ENCODE data around the gene KMT2E.

- TF ChIP-seq, protein P1, sequence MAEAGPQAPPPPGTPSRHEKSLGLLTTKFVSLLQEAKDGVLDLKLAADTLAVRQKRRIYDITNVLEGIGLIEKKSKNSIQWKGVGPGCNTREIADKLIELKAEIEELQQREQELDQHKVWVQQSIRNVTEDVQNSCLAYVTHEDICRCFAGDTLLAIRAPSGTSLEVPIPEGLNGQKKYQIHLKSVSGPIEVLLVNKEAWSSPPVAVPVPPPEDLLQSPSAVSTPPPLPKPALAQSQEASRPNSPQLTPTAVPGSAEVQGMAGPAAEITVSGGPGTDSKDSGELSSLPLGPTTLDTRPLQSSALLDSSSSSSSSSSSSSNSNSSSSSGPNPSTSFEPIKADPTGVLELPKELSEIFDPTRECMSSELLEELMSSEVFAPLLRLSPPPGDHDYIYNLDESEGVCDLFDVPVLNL (CRISPR knock-in tag; IDR thresholded peaks at IDR 0.05; ENCODE audit: borderline replicate concordance, low read depth): no peak
- TF ChIP-seq ATF3 (CRISPR knock-in tag; conservative IDR thresholded peaks at IDR 0.05) (no peak), MAX (CRISPR knock-in tag; IDR thresholded peaks at IDR 0.05) (no peak), ZNF121 (CRISPR knock-in tag; IDR thresholded peaks at IDR 0.05) (no peak), ZNF138 (CRISPR knock-in tag; conservative IDR thresholded peaks at IDR 0.05) (no peak)
- TF ChIP-seq, protein P2, sequence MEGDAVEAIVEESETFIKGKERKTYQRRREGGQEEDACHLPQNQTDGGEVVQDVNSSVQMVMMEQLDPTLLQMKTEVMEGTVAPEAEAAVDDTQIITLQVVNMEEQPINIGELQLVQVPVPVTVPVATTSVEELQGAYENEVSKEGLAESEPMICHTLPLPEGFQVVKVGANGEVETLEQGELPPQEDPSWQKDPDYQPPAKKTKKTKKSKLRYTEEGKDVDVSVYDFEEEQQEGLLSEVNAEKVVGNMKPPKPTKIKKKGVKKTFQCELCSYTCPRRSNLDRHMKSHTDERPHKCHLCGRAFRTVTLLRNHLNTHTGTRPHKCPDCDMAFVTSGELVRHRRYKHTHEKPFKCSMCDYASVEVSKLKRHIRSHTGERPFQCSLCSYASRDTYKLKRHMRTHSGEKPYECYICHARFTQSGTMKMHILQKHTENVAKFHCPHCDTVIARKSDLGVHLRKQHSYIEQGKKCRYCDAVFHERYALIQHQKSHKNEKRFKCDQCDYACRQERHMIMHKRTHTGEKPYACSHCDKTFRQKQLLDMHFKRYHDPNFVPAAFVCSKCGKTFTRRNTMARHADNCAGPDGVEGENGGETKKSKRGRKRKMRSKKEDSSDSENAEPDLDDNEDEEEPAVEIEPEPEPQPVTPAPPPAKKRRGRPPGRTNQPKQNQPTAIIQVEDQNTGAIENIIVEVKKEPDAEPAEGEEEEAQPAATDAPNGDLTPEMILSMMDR (IDR thresholded peaks at IDR 0.05): no peak
Measured at GRCh38 chr7:105036217-105037168, 22.5 kb downstream of the KMT2E start.
